PC-9 (cell line): ENCODE measurements around the gene DNASE1L1. TPM values are rescaled to one million over a fixed set of nuclear protein-coding genes. Genes with fewer than 3 reads are reported as not detected.

Source experiments
- BruUV-seq: library from RNA; stranded (reverse); fragments of 400-500 nt; replicated peaks from 2 replicates; lab custom pipeline; 2021; lab: Mats Ljungman, UMichigan
- CTCF ChIA-PET: fragments of 300-600 bp; sonication (Branson Sonifier 250); formaldehyde crosslinking; loops from one replicate; lab custom pipeline; 2022; ENCODE audit warnings: antibody characterized with exemption; lab: Charles Lee
- POLR2A ChIA-PET: fragments of 300-600 bp; sonication (Branson Sonifier 250); formaldehyde crosslinking; loops from one replicate; lab custom pipeline; 2022; ENCODE audit warnings: antibody characterized with exemption; ENCODE audit not compliant: unreplicated experiment; lab: Charles Lee
- DNase-seq, 2 experiments: peaks; one replicate each; pipeline versions ENCODE4 v3.0.0 to v3.0.0-alpha.2; 2015 to 2022; ENCODE audit warnings: mixed read lengths in 1 of 2
- H2AFZ ChIP-seq: fragments of 200-600 bp; sonication (generic); 2 replicates; pipeline ENCODE4 v1.8.1; 2017; ENCODE audit warnings: antibody characterized with exemption
- H3F3A ChIP-seq: fragments of 200-600 bp; sonication (generic); 2 replicates; pipeline ENCODE4 v1.8.1; 2017; ENCODE audit warnings: antibody characterized with exemption, mild to moderate bottlenecking, low read depth; ENCODE audit not compliant: insufficient read depth
- H3K27ac ChIP-seq: fragments of 200-600 bp; sonication (generic); 2 replicates; pipeline ENCODE4 v1.6.1; 2016; ENCODE audit warnings: mixed run types
- H3K27me3 ChIP-seq: fragments of 200-600 bp; sonication (generic); 2 replicates; pipeline ENCODE4 v1.6.1; 2016; ENCODE audit warnings: low read depth, mixed run types; ENCODE audit not compliant: insufficient read depth
- H3K36me3 ChIP-seq: fragments of 200-600 bp; sonication (generic); 2 replicates; pipeline ENCODE4 v1.6.1; 2016; ENCODE audit warnings: low read depth, mixed run types
- H3K4me1 ChIP-seq: fragments of 200-600 bp; sonication (generic); replicated peaks from 2 replicates; pipeline ENCODE4 v1.6.1; 2016; ENCODE audit warnings: mixed run types; ENCODE audit not compliant: insufficient read depth
- H3K4me2 ChIP-seq: fragments of 200-600 bp; sonication (generic); 2 replicates; pipeline ENCODE4 v1.6.1; 2017; ENCODE audit warnings: mixed run types
- H3K4me3 ChIP-seq: fragments of 200-600 bp; sonication (generic); 2 replicates; pipeline ENCODE4 v1.6.1; 2016; ENCODE audit warnings: mixed run types
- H3K79me2 ChIP-seq: fragments of 200-600 bp; sonication (generic); 2 replicates; pipeline ENCODE4 v1.6.1; 2017; ENCODE audit warnings: low read depth, mixed run types
- H3K9me2 ChIP-seq: fragments of 200-600 bp; sonication (generic); 2 replicates; pipeline ENCODE4 v1.8.1; 2017; ENCODE audit warnings: mild to moderate bottlenecking; ENCODE audit not compliant: insufficient read depth
- H3K9me3 ChIP-seq: fragments of 200-600 bp; sonication (generic); 2 replicates; pipeline ENCODE4 v1.8.1; 2016; ENCODE audit warnings: low read depth; ENCODE audit not compliant: insufficient read depth
- H4K20me1 ChIP-seq: fragments of 200-600 bp; sonication (generic); 2 replicates; pipeline ENCODE4 v1.8.1; 2017; ENCODE audit not compliant: insufficient read depth
- EZH2 ChIP-seq: fragments of 200-600 bp; sonication (generic); IDR thresholded peaks from 2 replicates; pipeline ENCODE4 v1.8.0; 2017; ENCODE audit warnings: antibody characterized with exemption, low read depth
- intact Hi-C: fragments of 100-400 bp; cut with micrococcal nuclease; formaldehyde crosslinking; loops from one replicate; pipeline ENCODE4 v1.10.0; 2022; ENCODE audit not compliant: unreplicated experiment
- total RNA-seq: library from RNA; stranded (reverse); gene quantifications from 2 replicates; pipeline ENCODE4 v1.2.3, GENCODE V29; 2021
- TF ChIP-seq, protein P1 (sequence below): fragments of 200-600 bp; sonication (generic); conservative IDR thresholded peaks from 2 replicates; pipeline ENCODE4 v1.6.1; 2017; ENCODE audit warnings: mixed run types, antibody characterized with exemption, mild to moderate bottlenecking, moderate library complexity

Gene DNASE1L1
- total RNA-seq, 1 experiment from 2014 or later, result 28.3 TPM

DNA sequence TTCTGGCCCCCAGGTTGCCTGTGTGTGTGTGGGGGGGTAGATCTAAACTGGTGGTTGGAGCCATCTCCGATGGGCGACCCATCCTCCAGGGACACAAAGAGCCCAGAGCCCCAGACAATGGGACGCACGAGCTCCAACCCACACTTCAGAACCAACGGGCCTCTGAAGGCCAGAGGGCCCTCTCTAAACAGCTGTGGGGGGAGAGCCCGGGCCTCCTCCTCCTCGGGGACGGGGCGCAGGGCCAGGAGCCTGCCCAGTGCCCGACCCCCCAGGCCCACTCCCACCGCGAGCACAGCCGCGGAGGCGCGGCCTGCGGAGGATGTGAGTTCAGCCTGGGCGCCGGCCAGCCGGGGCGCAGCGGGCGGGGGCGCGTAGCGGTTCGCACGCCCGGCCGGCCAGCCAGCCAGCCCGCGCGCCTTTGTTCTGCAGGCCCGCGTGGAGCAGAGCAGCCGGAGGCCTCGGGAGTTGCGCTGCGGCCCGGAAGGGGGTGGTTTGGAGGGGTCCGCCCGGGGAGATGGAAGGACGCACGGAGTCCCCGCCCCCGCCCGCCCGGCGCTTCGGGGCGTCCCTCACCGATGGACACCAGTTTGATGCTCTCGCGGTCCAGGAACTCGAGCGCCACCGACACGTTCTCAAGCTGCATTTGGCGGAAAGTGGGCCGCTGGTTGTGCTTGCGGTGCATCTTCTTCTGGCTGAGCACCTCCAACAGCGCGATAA lies 38.6 kb downstream of the DNASE1L1 start:
- peaks cover 35% of the 10 kb centered on the region for H3K79me2 ChIP-seq
- intact Hi-C loops, result loop anchor here (1.0 to 10.0 kb wide), 6 partner anchors 39 to 1428 kb away; partner anchors contain the start of genes DKC1, DNASE1L1, F8 and FUNDC2
- H3K9me3 ChIP-seq, result no peaks in the 10 kb centered on the region
- DNase-seq, result no peak
- H3K4me2 ChIP-seq, result peak overlapping the region; percentile 72
- ChIA-PET CTCF (interaction anchor here (0.7 kb wide), 2 partner anchors 155 to 432 kb away, joined by 15 to 20 read pairs; no protein-coding TSS in a partner anchor), POLR2A (interaction anchor here (0.5 to 1.0 kb wide), 13 partner anchors 22 to 663 kb away, joined by 3 to 27 read pairs (median 7); partner anchors contain the start of genes IKBKG and SLC10A3)
- no peaks in the 10 kb centered on the region for H3K9me2 ChIP-seq
- H3F3A ChIP-seq, result no peaks in the 10 kb centered on the region
- TF ChIP-seq EZH2, result no peak
- TF ChIP-seq, protein P1, sequence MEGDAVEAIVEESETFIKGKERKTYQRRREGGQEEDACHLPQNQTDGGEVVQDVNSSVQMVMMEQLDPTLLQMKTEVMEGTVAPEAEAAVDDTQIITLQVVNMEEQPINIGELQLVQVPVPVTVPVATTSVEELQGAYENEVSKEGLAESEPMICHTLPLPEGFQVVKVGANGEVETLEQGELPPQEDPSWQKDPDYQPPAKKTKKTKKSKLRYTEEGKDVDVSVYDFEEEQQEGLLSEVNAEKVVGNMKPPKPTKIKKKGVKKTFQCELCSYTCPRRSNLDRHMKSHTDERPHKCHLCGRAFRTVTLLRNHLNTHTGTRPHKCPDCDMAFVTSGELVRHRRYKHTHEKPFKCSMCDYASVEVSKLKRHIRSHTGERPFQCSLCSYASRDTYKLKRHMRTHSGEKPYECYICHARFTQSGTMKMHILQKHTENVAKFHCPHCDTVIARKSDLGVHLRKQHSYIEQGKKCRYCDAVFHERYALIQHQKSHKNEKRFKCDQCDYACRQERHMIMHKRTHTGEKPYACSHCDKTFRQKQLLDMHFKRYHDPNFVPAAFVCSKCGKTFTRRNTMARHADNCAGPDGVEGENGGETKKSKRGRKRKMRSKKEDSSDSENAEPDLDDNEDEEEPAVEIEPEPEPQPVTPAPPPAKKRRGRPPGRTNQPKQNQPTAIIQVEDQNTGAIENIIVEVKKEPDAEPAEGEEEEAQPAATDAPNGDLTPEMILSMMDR, result no peak
- no peaks in the 10 kb centered on the region; the same call in 1 of the 2 replicates for H3K4me1 ChIP-seq
- H3K36me3 ChIP-seq, result no peaks in the 10 kb centered on the region
- peak overlapping the region; percentile 69 for H3K27ac ChIP-seq
- no peak overlapping the region for H2AFZ ChIP-seq
- no TSS peak for BruUV-seq
- peak overlapping the region; percentile 60; the same call in 1 of the 2 replicates for H3K4me3 ChIP-seq
- H3K27me3 ChIP-seq, result no peaks in the 10 kb centered on the region
- no peaks in the 10 kb centered on the region for H4K20me1 ChIP-seq

DNA sequence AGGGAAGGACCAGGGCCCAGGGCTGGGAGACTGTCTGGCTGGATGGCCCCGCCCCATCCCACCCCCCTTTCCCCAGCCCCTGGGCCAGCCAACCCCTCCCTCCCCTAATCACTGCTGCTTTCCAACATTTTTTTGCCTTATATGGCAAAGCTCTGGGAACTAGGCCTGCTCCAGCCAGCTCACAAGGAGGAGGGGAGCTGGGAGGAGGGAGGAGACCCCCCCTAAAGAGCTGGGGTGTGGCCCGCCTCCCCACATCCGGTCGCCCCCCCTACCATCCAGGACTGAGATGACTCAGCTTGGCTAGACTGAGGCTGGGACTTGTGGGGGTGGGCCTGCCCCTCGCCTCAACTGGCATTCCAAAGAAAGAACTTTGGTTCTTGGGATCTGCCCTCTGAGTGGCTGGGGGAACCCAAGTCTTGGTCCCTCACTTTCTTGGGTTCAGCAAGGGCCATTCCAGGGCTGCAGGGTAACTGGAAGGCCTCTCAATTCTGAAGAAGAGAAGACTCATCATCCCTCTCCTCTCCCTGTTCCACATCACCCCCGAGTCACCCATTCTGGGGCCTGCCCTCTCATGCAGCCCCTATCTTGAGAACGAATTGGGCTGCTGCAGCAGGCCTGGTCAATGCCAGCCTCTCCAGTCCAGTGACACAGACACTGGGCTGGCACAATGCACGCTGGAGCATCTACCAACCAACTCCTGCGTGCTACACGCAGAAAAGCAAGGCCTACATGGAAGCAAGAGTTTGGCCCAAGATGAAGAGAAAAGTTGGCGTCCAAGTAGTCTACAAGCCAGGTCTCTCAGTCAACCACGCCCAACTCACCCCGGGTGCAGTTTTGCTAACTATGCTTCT lies 39.4 kb downstream of the DNASE1L1 start:
- no peaks in the 10 kb centered on the region; the same call in 1 of the 2 replicates for H3K4me1 ChIP-seq
- no peaks in the 10 kb centered on the region for H3F3A ChIP-seq
- H3K4me3 ChIP-seq, result peak overlapping the region; percentile 60; the same call in 1 of the 2 replicates
- peak; percentile 75 to 93 for DNase-seq
- H3K36me3 ChIP-seq, result no peaks in the 10 kb centered on the region
- no peaks in the 10 kb centered on the region for H4K20me1 ChIP-seq
- TSS peak; percentile 76 for BruUV-seq
- peak overlapping the region; percentile 72 for H3K4me2 ChIP-seq
- ChIA-PET POLR2A (interaction anchor here (0.5 to 1.1 kb wide), 15 partner anchors 9 to 771 kb away, joined by 3 to 14 read pairs (median 8); partner anchors contain the start of gene EMD), CTCF (no interaction called here)
- intact Hi-C loops, result loop anchor here (1.0 to 10.0 kb wide), 7 partner anchors 9 to 1427 kb away; partner anchors contain the start of genes ABCD1, BCAP31, DKC1 and F8
- no peaks in the 10 kb centered on the region for H3K27me3 ChIP-seq
- H3K9me2 ChIP-seq, result no peaks in the 10 kb centered on the region
- H3K9me3 ChIP-seq, result no peaks in the 10 kb centered on the region
- no peak for TF ChIP-seq EZH2
- TF ChIP-seq, protein P1, result no peak
- H2AFZ ChIP-seq, result no peak overlapping the region
- H3K27ac ChIP-seq, result peak overlapping the region; percentile 89
- H3K79me2 ChIP-seq, result peaks cover 35% of the 10 kb centered on the region
